HepG2 (cell line): ENCODE measurements around the gene CDKN2C. TPM values are rescaled to one million over a fixed set of nuclear protein-coding genes. Genes with fewer than 3 reads are reported as not detected.

Experiments used
- ATAC-seq: fragments of 200-7000 bp; cut with Tn5 transposase; 3 replicates; pipeline ENCODE4 v1.9.1; 2020; ENCODE audit warnings: mild to moderate bottlenecking, moderate library complexity
- Bru-seq: library from RNA; stranded (reverse); fragments of 400-500 nt; gene quantifications from one replicate; lab custom pipeline; 2021; lab: Mats Ljungman, UMichigan
- BruChase-seq, 2 experiments: library from RNA; stranded (reverse); fragments of 400-500 nt; gene quantifications; one replicate each; lab custom pipeline; 2021; lab: Mats Ljungman, UMichigan
- BruUV-seq: library from RNA; stranded (reverse); fragments of 400-500 nt; replicated peaks from 2 replicates; lab custom pipeline; 2021; lab: Mats Ljungman, UMichigan
- CTCF ChIA-PET: fragments of 300-600 bp; formaldehyde crosslinking; extraction: SDS; loops from one replicate; lab custom pipeline; 2021; ENCODE audit warnings: low total read pairs, inconsistent platforms, low intra/inter-chr PET ratio; lab: Yijun Ruan, JAX
- POLR2A ChIA-PET: fragments of 350-600 bp; sonication (Branson Sonifier 250); formaldehyde crosslinking; loops from one replicate; lab custom pipeline; 2020; ENCODE audit warnings: antibody characterized with exemption, inconsistent platforms; lab: Yijun Ruan, JAX
- DNase-seq: peaks from one replicate; pipeline ENCODE4 v3.0.0-alpha.2; 2015; ENCODE audit warnings: low spot score
- FAIRE-seq: peaks from 3 replicates; lab custom pipeline; 2011; peaks lifted over from hg19 to GRCh38; lab: Jason Lieb, UNC
- H2AFZ ChIP-seq: one replicate; pipeline ENCODE4 v1.6.1; 2011; ENCODE audit warnings: low read length, inconsistent platforms
- H3K27ac ChIP-seq: fragments of 300-600 bp; 3 replicates; pipeline ENCODE4 v1.8.0; 2011; ENCODE audit warnings: mixed run types, mild to moderate bottlenecking, mixed read lengths, low read length, inconsistent platforms; ENCODE audit not compliant: insufficient read depth; ENCODE audit errors: extremely low read length
- H3K27me3 ChIP-seq, 2 experiments: fragments of 200-600 bp in 1 of 2; 2 replicates in 1 of 2; 3 replicates in 1 of 2; pipeline versions ENCODE4 v1.6.0 to v1.8.0; 2011; ENCODE audit warnings: low read length in 2 of 2, mild to moderate bottlenecking in 2 of 2, moderate library complexity in 2 of 2, inconsistent platforms in 1 of 2; ENCODE audit not compliant: insufficient read depth in 2 of 2, control insufficient read depth in 1 of 2
- H3K36me3 ChIP-seq, 2 experiments: fragments of 200-600 bp in 1 of 2; replicated peaks in 1 of 2; 2 replicates in 1 of 2; 3 replicates in 1 of 2; pipeline versions ENCODE4 v1.5.1 to v1.8.0; 2011; ENCODE audit warnings: low read length in 2 of 2, inconsistent platforms in 1 of 2; ENCODE audit not compliant: insufficient read depth in 2 of 2, control insufficient read depth in 1 of 2
- H3K4me1 ChIP-seq: 2 replicates; pipeline ENCODE4 v1.5.1; 2012; ENCODE audit warnings: low read length, inconsistent platforms; ENCODE audit not compliant: insufficient read depth
- H3K4me2 ChIP-seq: 2 replicates; pipeline ENCODE4 v1.6.0; 2011; ENCODE audit warnings: low read depth, low read length, inconsistent platforms
- H3K4me3 ChIP-seq, 3 experiments: fragments of 200-600 bp in 1 of 3; sonication (generic), shearing (Covaris generic) in 1 of 3; replicated peaks in 1 of 3; 2 replicates each; pipeline ENCODE4 v1.5.1; 2011 to 2016; ENCODE audit warnings: low read length in 3 of 3, inconsistent platforms in 2 of 3, low read depth in 2 of 3, mild to moderate bottlenecking in 2 of 3, control low read depth in 1 of 3, mixed read lengths in 1 of 3; ENCODE audit not compliant: insufficient read depth in 1 of 3
- H3K79me2 ChIP-seq: one replicate; pipeline ENCODE4 v1.6.1; 2011; ENCODE audit warnings: low read length, inconsistent platforms; ENCODE audit not compliant: insufficient read depth
- H3K9ac ChIP-seq: 2 replicates; pipeline ENCODE4 v1.6.0; 2011; ENCODE audit warnings: mild to moderate bottlenecking, low read depth, low read length, inconsistent platforms; ENCODE audit not compliant: insufficient read depth
- H3K9me3 ChIP-seq: 2 replicates; pipeline ENCODE4 v1.5.1; 2012; ENCODE audit warnings: mild to moderate bottlenecking, low read length
- H4K20me1 ChIP-seq: 2 replicates; pipeline ENCODE4 v1.6.0; 2011; ENCODE audit warnings: inconsistent platforms, mild to moderate bottlenecking, low read length, moderate library complexity; ENCODE audit not compliant: insufficient read depth
- CBX5 ChIP-seq: sonication (generic); formaldehyde crosslinking; IDR thresholded peaks from 2 replicates; pipeline ENCODE4 v1.4.0; 2020; ENCODE audit warnings: missing genetic modification reagents, borderline replicate concordance
- DRAP1 ChIP-seq: IDR thresholded peaks from 2 replicates; pipeline ENCODE4 v1.6.1; 2016; ENCODE audit warnings: missing genetic modification reagents, missing compliant biosample characterization
- POGK ChIP-seq: sonication (generic); formaldehyde crosslinking; conservative IDR thresholded peaks from 2 replicates; pipeline ENCODE4 v1.8.0; 2022; ENCODE audit warnings: mild to moderate bottlenecking, moderate library complexity, missing genetic modification reagents
- TEAD3 ChIP-seq: optimal IDR thresholded peaks from 2 replicates; pipeline ENCODE3; 2016; ENCODE audit warnings: borderline replicate concordance
- ZNF512 ChIP-seq: sonication (generic); formaldehyde crosslinking; IDR thresholded peaks from 2 replicates; pipeline ENCODE4 v1.4.0; 2020; ENCODE audit warnings: mild to moderate bottlenecking, missing genetic modification reagents
- ZNF607 ChIP-seq: sonication (generic); formaldehyde crosslinking; IDR thresholded peaks from 2 replicates; pipeline ENCODE4 v1.5.1; 2020; ENCODE audit warnings: missing genetic modification reagents, mild to moderate bottlenecking, borderline replicate concordance
- ZNF891 ChIP-seq: sonication (generic); formaldehyde crosslinking; IDR thresholded peaks from 2 replicates; pipeline ENCODE4 v1.5.0; 2020; ENCODE audit warnings: mild to moderate bottlenecking, missing genetic modification reagents
- WGBS: methylation state at CpG from one replicate; pipeline ENCODE4 v1.1.6; 2017; ENCODE audit warnings: low lambda C conversion rate; 5-methylcytosine and 5-hydroxymethylcytosine counted together
- in situ Hi-C: cut with HindIII; loops from 2 replicates; pipeline ENCODE4 v1.10.0; 2017; ENCODE audit warnings: low pct_unique_long_range_greater_than_20kb; ENCODE audit not compliant: extremely low pct_ligation_motif_present
- intact Hi-C: fragments of 100-400 bp; cut with micrococcal nuclease; formaldehyde crosslinking; loops from one replicate; pipeline ENCODE4 v1.10.0; 2022; ENCODE audit not compliant: unreplicated experiment
- long read RNA-seq, 2 experiments: library from RNA in 1 of 2; library from polyadenylated mRNA in 1 of 2; stranded (forward) in 1 of 2; unstranded in 1 of 2; transcript quantifications; one replicate each; pipeline ENCODE4 v2.0.0, GENCODE V29; 2019 to 2022
- polyA minus RNA-seq, 3 experiments: library from RNA; depleted of rRNA, polyadenylated mRNA; stranded (reverse); fragments of >200 nt; gene quantifications; 2 replicates each; pipeline ENCODE4 v1.2.3, GENCODE V29; 2011; ENCODE audit warnings: low replicate concordance in 1 of 3
- polyA plus RNA-seq, 8 experiments: library from polyadenylated mRNA; depleted of rRNA in 3 of 8; stranded (reverse) in 7 of 8; unstranded in 1 of 8; fragments of >200 nt; fragmentation: Illumina TruSeq in 4 of 8; extraction: Trizol in 4 of 8; gene quantifications; 2 replicates each; pipeline versions ENCODE4 v1.2.1 to v1.2.3, GENCODE V29; 2011 to 2016; ENCODE audit warnings: low read depth in 4 of 8, missing spikeins in 1 of 8, mixed read lengths in 1 of 8; ENCODE audit not compliant: insufficient read depth in 1 of 8
- total RNA-seq, 5 experiments: library from RNA; depleted of rRNA; stranded (reverse); fragments of >200 nt; fragmentation: Illumina TruSeq; extraction: Trizol; gene quantifications; 2 replicates each; pipeline ENCODE4 v1.2.3, GENCODE V29; 2016; ENCODE audit warnings: low read depth in 1 of 5
- TF ChIP-seq, protein P1 (sequence below): fragments of 450-650 bp; IDR thresholded peaks from 2 replicates; pipeline ENCODE4 v1.6.1; 2017; ENCODE audit warnings: mild to moderate bottlenecking

The CDKN2C gene
- total RNA-seq (2016; rRNA removed; fragmentation: Illumina TruSeq; extraction: Trizol) = 13.7 and 14.0 TPM in 2 replicates
- total RNA-seq (2016; cell fraction: cytosol; rRNA removed; fragmentation: Illumina TruSeq; extraction: Trizol; ENCODE audit: low read depth) = 4.5 and 4.8 TPM in 2 replicates
- 12.6 and 14.5 TPM in 2 replicates for total RNA-seq (2016; cell fraction: insoluble cytoplasmic fraction; rRNA removed; fragmentation: Illumina TruSeq; extraction: Trizol)
- total RNA-seq (2016; cell fraction: membrane; rRNA removed; fragmentation: Illumina TruSeq; extraction: Trizol) = 8.9 and 9.6 TPM in 2 replicates
- 8.9 and 10.3 TPM in 2 replicates for total RNA-seq (2016; cell fraction: nucleus; rRNA removed; fragmentation: Illumina TruSeq; extraction: Trizol)
- polyA plus RNA-seq (2011; rRNA removed) = 5.1 and 7.8 TPM in 2 replicates
- polyA plus RNA-seq (2011; cell fraction: cytosol; rRNA removed) = 7.3 and 7.5 TPM in 2 replicates
- 2.3 and 4.0 TPM in 2 replicates for polyA plus RNA-seq (2011; cell fraction: nucleus; rRNA removed)
- polyA plus RNA-seq (2012) = 4.7 and 10.1 TPM in 2 replicates
- 3.9 and 4.1 TPM in 2 replicates for polyA plus RNA-seq (2016; cell fraction: cytosol; fragmentation: Illumina TruSeq; extraction: Trizol; ENCODE audit: low read depth)
- polyA plus RNA-seq (2016; cell fraction: insoluble cytoplasmic fraction; fragmentation: Illumina TruSeq; extraction: Trizol; ENCODE audit: low read depth) = 21.4 and 22.7 TPM in 2 replicates
- 9.0 and 9.1 TPM in 2 replicates for polyA plus RNA-seq (2016; cell fraction: membrane; fragmentation: Illumina TruSeq; extraction: Trizol; ENCODE audit: low read depth)
- polyA plus RNA-seq (2016; cell fraction: nucleus; fragmentation: Illumina TruSeq; extraction: Trizol; ENCODE audit: insufficient read depth, low read depth) = 13.7 and 14.7 TPM in 2 replicates
- polyA minus RNA-seq (2011; rRNA and poly(A)+ RNA removed; ENCODE audit: low replicate concordance) = 5.8 and 52.1 TPM in 2 replicates
- 4.9 and 5.0 TPM in 2 replicates for polyA minus RNA-seq (2011; cell fraction: cytosol; rRNA and poly(A)+ RNA removed)
- polyA minus RNA-seq (2011; cell fraction: nucleus; rRNA and poly(A)+ RNA removed) = 3.1 and 7.9 TPM in 2 replicates
- percentile 51 among the genes with signal in this experiment for Bru-seq, nascent RNA
- percentile 54 among the genes with signal in this experiment for BruChase-seq, experiment 1, labeled RNA remaining after a 6-hour chase
- BruChase-seq, experiment 2, labeled RNA remaining after a 2-hour chase = percentile 49 among the genes with signal in this experiment
- long read RNA-seq, experiment 1, transcript CDKN2C-203 (3 exons, 2,086 nt) = major isoform, 13 of 16 reads
- long read RNA-seq, experiment 1, partial matches to known transcripts = 0 of 16 reads
- long read RNA-seq, experiment 1, other reads (novel, unspliced or antisense) = 1 of 16 reads
- long read RNA-seq, experiment 2, partial matches to known transcripts = 1 of 4 reads
- long read RNA-seq, experiment 2, other reads (novel, unspliced or antisense) = 1 of 4 reads

- Histone ChIP-seq H3K4me1 (peaks cover 17% of the 10 kb centered on the region; the same call in 1 of the 2 replicates), H3K4me3 (peak within 1 kb of the TSS; percentile 91 to 99 (median 98)), H3K27ac (peak within 1 kb of the TSS; percentile 98), H3K4me2 (peak within 1 kb of the TSS; percentile 68), H3K27me3 (no peaks in the 10 kb centered on the region; a peak in 1 of 5 replicates), H3K9ac (peak within 1 kb of the TSS; percentile 93), H3K9me3 (no peaks in the 10 kb centered on the region), H2AFZ (peak within 1 kb of the TSS; percentile 32), H4K20me1 (no peaks in the 10 kb centered on the region), H3K79me2 (peaks cover 33% of the 10 kb centered on the region), H3K36me3 (peaks cover 0 to 4% of the 10 kb centered on the region in 2 experiments; a peak in 2 of 5 replicates)
- under 1% methylated on average over 43 of the region's 44 CpGs for WGBS
- DNase-seq (peak; percentile 72), ATAC-seq (peak; percentile 68), FAIRE-seq (no peak)
- POLR2A ChIA-PET = interaction anchor here (1.4 to 3.5 kb wide), 3 partner anchors 8 to 11 kb away, joined by 3 to 37 read pairs (median 23); partner anchors contain the start of gene FAF1
- BruUV-seq = TSS peak; percentile 54
- CTCF ChIA-PET = no interaction called here
- intact Hi-C loops (loop anchor here (2.0 kb wide), 2 partner anchors 41 to 89 kb away; no protein-coding TSS in a partner anchor), in situ Hi-C loops (loop anchor here (10.0 kb wide), 1 partner anchor 65 kb away; no protein-coding TSS in a partner anchor)
- TF ChIP-seq TEAD3 (CRISPR knock-in tag) = peak; percentile 16
- TF ChIP-seq CBX5 (CRISPR knock-in tag) = 0 out of 2 replicates have a peak, but pooled peaks have one; percentile 31
- no peak for TF ChIP-seq ZNF512 (CRISPR knock-in tag)
- TF ChIP-seq ZNF891 = 0 out of 2 replicates have a peak, but pooled peaks have one; percentile 41
- 0 out of 2 replicates have a peak, but pooled peaks have one; percentile 26 for TF ChIP-seq DRAP1 (CRISPR knock-in tag)
- TF ChIP-seq POGK (CRISPR knock-in tag) = 0 out of 2 replicates have a peak, but pooled peaks have one; percentile 20
- TF ChIP-seq, protein P1, sequence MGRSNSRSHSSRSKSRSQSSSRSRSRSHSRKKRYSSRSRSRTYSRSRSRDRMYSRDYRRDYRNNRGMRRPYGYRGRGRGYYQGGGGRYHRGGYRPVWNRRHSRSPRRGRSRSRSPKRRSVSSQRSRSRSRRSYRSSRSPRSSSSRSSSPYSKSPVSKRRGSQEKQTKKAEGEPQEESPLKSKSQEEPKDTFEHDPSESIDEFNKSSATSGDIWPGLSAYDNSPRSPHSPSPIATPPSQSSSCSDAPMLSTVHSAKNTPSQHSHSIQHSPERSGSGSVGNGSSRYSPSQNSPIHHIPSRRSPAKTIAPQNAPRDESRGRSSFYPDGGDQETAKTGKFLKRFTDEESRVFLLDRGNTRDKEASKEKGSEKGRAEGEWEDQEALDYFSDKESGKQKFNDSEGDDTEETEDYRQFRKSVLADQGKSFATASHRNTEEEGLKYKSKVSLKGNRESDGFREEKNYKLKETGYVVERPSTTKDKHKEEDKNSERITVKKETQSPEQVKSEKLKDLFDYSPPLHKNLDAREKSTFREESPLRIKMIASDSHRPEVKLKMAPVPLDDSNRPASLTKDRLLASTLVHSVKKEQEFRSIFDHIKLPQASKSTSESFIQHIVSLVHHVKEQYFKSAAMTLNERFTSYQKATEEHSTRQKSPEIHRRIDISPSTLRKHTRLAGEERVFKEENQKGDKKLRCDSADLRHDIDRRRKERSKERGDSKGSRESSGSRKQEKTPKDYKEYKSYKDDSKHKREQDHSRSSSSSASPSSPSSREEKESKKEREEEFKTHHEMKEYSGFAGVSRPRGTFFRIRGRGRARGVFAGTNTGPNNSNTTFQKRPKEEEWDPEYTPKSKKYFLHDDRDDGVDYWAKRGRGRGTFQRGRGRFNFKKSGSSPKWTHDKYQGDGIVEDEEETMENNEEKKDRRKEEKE = no peak
- 0 out of 2 replicates have a peak, but pooled peaks have one; percentile 23 for TF ChIP-seq ZNF607 (CRISPR knock-in tag)
Measured at GRCh38 chr1:50969611-50970508, at the start of gene CDKN2C. Gene CDKN2C (plus strand): TSS chr1:50970245. CDS start chr1:50970369, 124 bp downstream.
